Aorta (tissue), 5 donors: ENCODE measurements around the gene PHACTR2. TPM values are rescaled to one million over a fixed set of nuclear protein-coding genes. Genes with fewer than 3 reads are reported as not detected.

Experiments
- ATAC-seq: fragments of 200-7000 bp; cut with Tn5 transposase; one replicate; pipeline ENCODE4 v1.9.1; 2022; ENCODE audit warnings: moderate library complexity; ENCODE audit not compliant: low FRiP score
- DNase-seq, 2 donors: peaks; one replicate each; pipeline ENCODE4 v3.0.0-alpha.2; 2020
- H3K27ac ChIP-seq, 2 donors: one replicate each; pipeline ENCODE4 v1.5.1; 2013; ENCODE audit warnings: low read length in 2 of 2, mild to moderate bottlenecking in 2 of 2, moderate library complexity in 2 of 2, control low read depth in 1 of 2, inconsistent platforms in 1 of 2, low read depth in 1 of 2
- H3K27me3 ChIP-seq, 2 donors: one replicate each; pipeline ENCODE4 v1.6.1; 2013; ENCODE audit warnings: control low read depth in 1 of 2, low read length in 1 of 2, mild to moderate bottlenecking in 1 of 2, moderate library complexity in 1 of 2; ENCODE audit not compliant: insufficient read depth in 2 of 2, control insufficient read depth in 1 of 2
- H3K36me3 ChIP-seq, 2 donors: one replicate each; pipeline ENCODE4 v1.6.1; 2013; ENCODE audit warnings: control low read depth in 1 of 2, low read length in 1 of 2, mild to moderate bottlenecking in 1 of 2; ENCODE audit not compliant: insufficient read depth in 2 of 2, control insufficient read depth in 1 of 2
- H3K4me1 ChIP-seq, 2 donors: one replicate each; pipeline ENCODE4 v1.6.1; 2013; ENCODE audit warnings: low read length in 2 of 2, control low read depth in 1 of 2, mild to moderate bottlenecking in 1 of 2, moderate library complexity in 1 of 2; ENCODE audit not compliant: insufficient read depth in 2 of 2, control insufficient read depth in 1 of 2
- H3K4me3 ChIP-seq, 2 donors: one replicate each; pipeline ENCODE4 v1.5.1; 2013; ENCODE audit warnings: low read length in 2 of 2, control low read depth in 1 of 2, mild to moderate bottlenecking in 1 of 2
- H3K9me3 ChIP-seq: one replicate; pipeline ENCODE4 v1.6.1; 2013; ENCODE audit warnings: mild to moderate bottlenecking, low read length; ENCODE audit not compliant: control insufficient read depth
- WGBS, 2 donors: extraction: QIAGEN DNeasy Blood & Tissue Kit; methylation state at CpG; one replicate each; pipeline ENCODE4 v1.1.7; 2013; 5-methylcytosine and 5-hydroxymethylcytosine counted together
- intact Hi-C, 2 donors: fragments of 100-400 bp; cut with DNase I; formaldehyde crosslinking; loops; one replicate each; pipeline versions ENCODE4 v1.14.2 to v1.15.0; 2022
- polyA plus RNA-seq, 2 donors: library from polyadenylated mRNA; stranded (reverse); fragments of 200-250 nt; gene quantifications; one replicate each; pipeline ENCODE4 v1.2.3, GENCODE V29; 2013
- total RNA-seq, 2 donors: library from RNA; stranded (reverse); fragmentation: NEBNext Ultra II Directional; extraction: Animal tissue kit (Norgen Biotek cat#: 25700); gene quantifications; one replicate each; pipeline ENCODE4 v1.2.1, GENCODE V29; 2021
- donor health status: healthy with polysubstance abuse.
- donor health status: Bipolar disorder and iron deficiency.
- donor health status: DM: no; HTN: no; CAD: no.
- donor health status: DM: no; HTN: no; CAD: no.
- donor health status: DM: yes; HTN: yes; CAD: no.

Gene PHACTR2
- total and polyA plus RNA-seq, 4 donors = 15.3 to 96.8 (median 51.2) TPM

DNA sequence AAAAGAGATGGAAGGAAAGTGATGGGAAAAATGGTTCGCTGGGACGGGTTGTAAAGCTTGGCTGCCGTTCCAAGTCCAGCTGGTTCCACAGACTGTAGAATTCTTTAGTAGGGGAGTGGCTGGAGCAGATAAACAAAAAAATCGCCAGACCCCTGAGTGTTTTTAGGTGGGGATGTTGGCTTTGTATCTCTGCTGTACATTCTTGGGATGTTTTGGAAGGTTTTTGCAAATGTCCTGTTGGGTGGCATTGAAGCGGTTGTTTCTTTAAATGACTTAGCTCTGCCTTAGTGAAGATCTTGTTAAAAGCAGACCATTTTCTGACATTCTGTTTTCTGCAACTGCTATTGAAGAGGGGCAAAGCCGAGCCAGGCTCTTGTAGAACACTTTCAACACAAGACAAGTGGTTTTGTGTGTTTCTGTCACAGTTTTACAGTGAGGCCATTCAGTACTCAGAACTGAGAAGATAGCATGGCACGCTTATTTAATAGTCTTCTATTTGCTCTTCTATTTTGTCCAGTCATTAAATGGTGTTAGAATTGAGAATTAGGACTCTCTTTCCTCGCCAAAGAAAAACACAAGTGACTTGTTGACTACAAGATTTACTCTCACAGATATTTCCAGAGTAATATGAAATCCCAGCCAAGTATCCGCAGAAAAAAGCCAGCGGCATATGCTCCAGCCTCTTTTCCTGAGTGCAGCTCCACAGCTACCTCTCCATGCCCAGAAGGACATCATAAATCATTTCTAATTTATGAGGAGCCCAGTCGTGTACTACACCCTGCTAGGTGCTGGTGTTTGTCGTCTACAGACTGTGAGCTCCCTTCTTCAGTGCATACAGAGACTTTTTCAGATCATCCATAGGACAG, 65.8 kb downstream of the PHACTR2 start:
- ATAC-seq (peak; percentile 53), DNase-seq (no peak)
- no peaks in the 10 kb centered on the region for H3K27me3 ChIP-seq
- H3K4me1 ChIP-seq = peaks cover 0 to 13% of the 10 kb centered on the region in 2 donors
- intact Hi-C loops = loop anchor here in 1 of 2 donors (5.0 kb wide), 1 partner anchor 51 kb away; no protein-coding TSS in a partner anchor
- no peaks in the 10 kb centered on the region for H3K9me3 ChIP-seq
- peak overlapping the region; percentile 90 to 95 for H3K27ac ChIP-seq
- no peaks in the 10 kb centered on the region for H3K36me3 ChIP-seq
- WGBS, 2 donors = 6% methylated on average over 12 of the region's 12 CpGs
- peak overlapping the region in 1 of 2 donors; percentile 48 for H3K4me3 ChIP-seq

DNA sequence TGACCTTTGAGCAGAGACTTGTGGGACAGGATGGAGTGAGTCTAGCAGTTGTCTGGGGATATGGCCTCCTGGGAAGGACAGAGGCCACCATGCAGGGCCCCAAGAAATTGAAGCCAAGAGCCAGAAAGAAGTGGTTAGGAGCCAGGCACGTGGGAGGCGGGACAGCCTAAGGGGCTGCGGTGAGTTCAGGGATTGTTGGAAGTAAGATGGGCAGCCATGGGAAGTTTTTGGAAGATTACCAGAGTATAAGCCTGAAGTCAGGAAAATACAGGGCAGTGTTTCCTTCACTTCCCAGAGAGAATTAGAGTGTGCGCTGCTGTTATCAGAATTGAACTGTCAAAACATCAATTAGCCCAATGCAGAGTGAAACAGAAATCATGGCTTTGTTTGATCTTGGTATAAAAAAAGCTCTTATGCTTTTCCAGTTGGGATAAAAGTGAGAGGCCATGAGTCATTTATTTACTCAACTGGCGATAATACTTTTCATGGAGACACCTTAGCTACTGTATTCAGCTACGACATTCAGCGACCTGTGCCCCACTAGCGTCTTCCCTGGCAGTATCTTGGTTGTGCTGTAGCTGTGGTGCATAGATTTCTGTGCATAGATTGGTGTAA, 66.9 kb downstream of the PHACTR2 start:
- intact Hi-C loops = loop anchor here (5.0 kb wide), 2 partner anchors 47 to 52 kb away; no protein-coding TSS in a partner anchor
- whole genome bisulfite sequencing, 2 donors = 47 to 55% methylated on average over 8 of the region's 8 CpGs

GRCh38 chr6:143745166-143746133, 67.7 kb downstream of the PHACTR2 start:
- Histone ChIP-seq H3K9me3 (no peaks in the 10 kb centered on the region), H3K36me3 (no peaks in the 10 kb centered on the region), H3K4me1 (peaks cover 0 to 13% of the 10 kb centered on the region in 2 donors), H3K27ac (peak overlapping the region; percentile 90 to 99), H3K4me3 (peak overlapping the region in 1 of 2 donors; percentile 54), H3K27me3 (no peaks in the 10 kb centered on the region)
- WGBS, 2 donors = 25 to 29% methylated on average over 22 of the region's 22 CpGs
- DNase-seq = no peak
- intact Hi-C loops = loop anchor here in 1 of 2 donors (5.0 kb wide), 1 partner anchor 48 kb away; no protein-coding TSS in a partner anchor
- peak; percentile 12 for ATAC-seq

More for the DNA sequence above, 66.9 kb downstream of the PHACTR2 start:
- Histone ChIP-seq H3K4me1 (peaks cover 0 to 13% of the 10 kb centered on the region in 2 donors), H3K27ac (peak overlapping the region; percentile 90 to 99), H3K36me3 (no peaks in the 10 kb centered on the region), H3K9me3 (no peaks in the 10 kb centered on the region), H3K27me3 (no peaks in the 10 kb centered on the region), H3K4me3 (no peak overlapping the region)
- no peak for ATAC-seq
- DNase-seq = no peak

- intact Hi-C loops = loop anchor here in 1 of 2 donors (5.0 kb wide), 1 partner anchor 49 kb away; no protein-coding TSS in a partner anchor
- Histone ChIP-seq H3K4me3 (peak overlapping the region in 1 of 2 donors; percentile 54), H3K4me1 (peaks cover 0 to 14% of the 10 kb centered on the region in 2 donors), H3K27ac (peak overlapping the region; percentile 90 to 91), H3K36me3 (no peaks in the 10 kb centered on the region), H3K9me3 (no peaks in the 10 kb centered on the region), H3K27me3 (no peaks in the 10 kb centered on the region)
- DNase-seq = no peak
- 31 to 40% methylated on average over 12 of the region's 12 CpGs for WGBS, 2 donors
- ATAC-seq = no peak
Measured at GRCh38 chr6:143746202-143747119, 68.7 kb downstream of the PHACTR2 start.

GRCh38 chr6:143747347-143747842, 69.6 kb downstream of the PHACTR2 start:
- intact Hi-C loops = loop anchor here in 1 of 2 donors (5.0 kb wide), 1 partner anchor 50 kb away; no protein-coding TSS in a partner anchor
- Histone ChIP-seq H3K4me1 (peaks cover 0 to 12% of the 10 kb centered on the region in 2 donors), H3K27ac (peak overlapping the region in 1 of 2 donors; percentile 67), H3K4me3 (no peak overlapping the region), H3K9me3 (no peaks in the 10 kb centered on the region), H3K36me3 (no peaks in the 10 kb centered on the region), H3K27me3 (no peaks in the 10 kb centered on the region)
- DNase-seq = no peak
- WGBS, 2 donors = 34 to 57% methylated on average over 8 of the region's 8 CpGs
- no peak for ATAC-seq

DNA sequence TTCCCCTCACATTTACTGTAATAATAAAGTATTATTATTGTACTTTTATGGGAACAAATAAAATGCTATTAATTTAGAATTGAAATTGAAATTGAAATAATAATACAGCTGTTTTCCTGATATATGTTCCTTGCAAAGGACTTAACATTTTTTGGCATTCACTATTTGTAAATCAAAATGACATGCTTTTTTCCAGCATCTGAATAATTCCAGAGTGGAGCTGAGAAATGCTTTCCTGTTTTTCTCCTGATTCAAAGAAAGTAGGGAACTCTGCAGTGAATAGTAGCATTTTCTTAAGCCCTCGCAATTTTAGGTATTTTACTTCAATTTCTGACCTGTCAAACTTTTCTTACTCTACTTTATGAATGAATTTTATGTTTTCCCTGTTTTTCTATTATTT, 72.1 kb downstream of the PHACTR2 start:
- H3K27ac ChIP-seq = no peak overlapping the region
- no peaks in the 10 kb centered on the region for H3K27me3 ChIP-seq
- 81 to 86% methylated on average over 1 of the region's 1 CpG for whole genome bisulfite sequencing, 2 donors
- DNase-seq (no peak), ATAC-seq (no peak)
- H3K9me3 ChIP-seq = no peaks in the 10 kb centered on the region
- no peaks in the 10 kb centered on the region for H3K36me3 ChIP-seq
- intact Hi-C loops = loop anchor here in 1 of 2 donors (5.0 kb wide), 1 partner anchor 53 kb away; no protein-coding TSS in a partner anchor
- H3K4me1 ChIP-seq = peaks cover 0 to 11% of the 10 kb centered on the region in 2 donors
- no peak overlapping the region for H3K4me3 ChIP-seq

- WGBS, 2 donors = 66 to 74% methylated on average over 3 of the region's 3 CpGs
- no peak for ATAC-seq
- H3K4me3 ChIP-seq = no peak overlapping the region
Measured at GRCh38 chr6:143750877-143751276, 73.1 kb downstream of the PHACTR2 start.

More at GRCh38 chr6:143750877-143751276, 73.1 kb downstream of the PHACTR2 start:
- H3K27me3 ChIP-seq = no peaks in the 10 kb centered on the region
- no peak overlapping the region for H3K27ac ChIP-seq
- no peaks in the 10 kb centered on the region for H3K36me3 ChIP-seq
- no peak for DNase-seq
- peaks cover 0 to 9% of the 10 kb centered on the region in 2 donors for H3K4me1 ChIP-seq
- intact Hi-C loops = no loop called here
- no peaks in the 10 kb centered on the region for H3K9me3 ChIP-seq
